Lower leg skin (tissue), 3 donors: ENCODE data around the gene PLA2G2D.

Source experiments
- POLR2A ChIP-seq, 2 donors: fragments of 450-650 bp; IDR thresholded peaks; one replicate each; pipeline ENCODE4 v1.6.1; 2016 to 2017; ENCODE audit warnings: antibody characterized with exemption in 2 of 2, mild to moderate bottlenecking in 1 of 2, moderate library complexity in 1 of 2
- TF ChIP-seq, protein P1 (sequence below), 3 donors: fragments of 450-650 bp; IDR thresholded peaks; one replicate each; pipeline ENCODE4 v1.5.1; 2016; ENCODE audit warnings: antibody characterized with exemption in 3 of 3, mild to moderate bottlenecking in 3 of 3, moderate library complexity in 2 of 3

GRCh38 chr1:20141001-20141400 lies 21.7 kb upstream of the PLA2G2D start:
- TF ChIP-seq, protein P1, sequence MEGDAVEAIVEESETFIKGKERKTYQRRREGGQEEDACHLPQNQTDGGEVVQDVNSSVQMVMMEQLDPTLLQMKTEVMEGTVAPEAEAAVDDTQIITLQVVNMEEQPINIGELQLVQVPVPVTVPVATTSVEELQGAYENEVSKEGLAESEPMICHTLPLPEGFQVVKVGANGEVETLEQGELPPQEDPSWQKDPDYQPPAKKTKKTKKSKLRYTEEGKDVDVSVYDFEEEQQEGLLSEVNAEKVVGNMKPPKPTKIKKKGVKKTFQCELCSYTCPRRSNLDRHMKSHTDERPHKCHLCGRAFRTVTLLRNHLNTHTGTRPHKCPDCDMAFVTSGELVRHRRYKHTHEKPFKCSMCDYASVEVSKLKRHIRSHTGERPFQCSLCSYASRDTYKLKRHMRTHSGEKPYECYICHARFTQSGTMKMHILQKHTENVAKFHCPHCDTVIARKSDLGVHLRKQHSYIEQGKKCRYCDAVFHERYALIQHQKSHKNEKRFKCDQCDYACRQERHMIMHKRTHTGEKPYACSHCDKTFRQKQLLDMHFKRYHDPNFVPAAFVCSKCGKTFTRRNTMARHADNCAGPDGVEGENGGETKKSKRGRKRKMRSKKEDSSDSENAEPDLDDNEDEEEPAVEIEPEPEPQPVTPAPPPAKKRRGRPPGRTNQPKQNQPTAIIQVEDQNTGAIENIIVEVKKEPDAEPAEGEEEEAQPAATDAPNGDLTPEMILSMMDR (IDR thresholded peaks at IDR 0.05): no peak
- no peak for TF ChIP-seq POLR2A (IDR thresholded peaks at IDR 0.05)
